ENCODE measurements around the gene SRRM4.

GRCh38 chr12:118982302-118982701, 961 bp downstream of the SRRM4 start:
- no peak for TF ChIP-seq ZC3H10 (CRISPR knock-in tag; IDR thresholded peaks at IDR 0.05)
- TF ChIP-seq, protein P1, sequence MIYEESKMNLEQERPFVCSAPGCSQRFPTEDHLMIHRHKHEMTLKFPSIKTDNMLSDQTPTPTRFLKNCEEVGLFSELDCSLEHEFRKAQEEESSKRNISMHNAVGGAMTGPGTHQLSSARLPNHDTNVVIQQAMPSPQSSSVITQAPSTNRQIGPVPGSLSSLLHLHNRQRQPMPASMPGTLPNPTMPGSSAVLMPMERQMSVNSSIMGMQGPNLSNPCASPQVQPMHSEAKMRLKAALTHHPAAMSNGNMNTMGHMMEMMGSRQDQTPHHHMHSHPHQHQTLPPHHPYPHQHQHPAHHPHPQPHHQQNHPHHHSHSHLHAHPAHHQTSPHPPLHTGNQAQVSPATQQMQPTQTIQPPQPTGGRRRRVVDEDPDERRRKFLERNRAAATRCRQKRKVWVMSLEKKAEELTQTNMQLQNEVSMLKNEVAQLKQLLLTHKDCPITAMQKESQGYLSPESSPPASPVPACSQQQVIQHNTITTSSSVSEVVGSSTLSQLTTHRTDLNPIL (CRISPR knock-in tag; IDR thresholded peaks at IDR 0.05; ENCODE audit: low read depth), result no peak
- no peak for TF ChIP-seq ARNTL (CRISPR knock-in tag; IDR thresholded peaks at IDR 0.05; ENCODE audit: borderline replicate concordance, low read depth)
- TF ChIP-seq TCF4 (CRISPR knock-in tag; IDR thresholded peaks at IDR 0.05; ENCODE audit: borderline replicate concordance), result no peak
- no peak for TF ChIP-seq ZNF565 (CRISPR knock-in tag; conservative IDR thresholded peaks at IDR 0.05; ENCODE audit: low read depth)
- TF ChIP-seq POU6F1 (CRISPR knock-in tag; IDR thresholded peaks at IDR 0.05; ENCODE audit: borderline replicate concordance, low read depth), result no peak
- no peak for TF ChIP-seq ZFP30 (CRISPR knock-in tag; IDR thresholded peaks at IDR 0.05)

All from SK-N-SH treated with all-trans-retinoic acid at 6 μM for 48 hours (cell line).